Esophagus squamous epithelium (tissue), 5 donors: ENCODE data around the gene PAF1. TPM values are rescaled to one million over a fixed set of nuclear protein-coding genes. Genes with fewer than 3 reads are reported as not detected.

ENCODE experiments used
- DNase-seq: peaks from one replicate; lab custom pipeline; 2025; lab: John Stamatoyannopoulos, UW
- H3K27ac ChIP-seq, 4 donors: fragments of 200-600 bp; sonication (generic); one replicate each; pipeline ENCODE4 v1.5.1; 2016 to 2019; ENCODE audit warnings: mild to moderate bottlenecking in 1 of 4
- H3K27me3 ChIP-seq, 4 donors: fragments of 200-600 bp; sonication (generic); 1 replicate in 3 of 4; 2 replicates in 1 of 4; pipeline versions ENCODE4 v1.5.1 to v1.6.0; 2017 to 2021; ENCODE audit warnings: antibody characterized with exemption in 1 of 4
- H3K36me3 ChIP-seq, 3 donors: fragments of 200-600 bp; sonication (generic); one replicate each; pipeline ENCODE4 v1.5.1; 2016 to 2019
- H3K4me1 ChIP-seq, 3 donors: fragments of 200-600 bp; sonication (generic); one replicate each; pipeline ENCODE4 v1.5.1; 2017 to 2019
- H3K4me3 ChIP-seq, 4 donors: fragments of 200-600 bp; sonication (generic); 1 replicate in 3 of 4; 2 replicates in 1 of 4; pipeline ENCODE4 v1.5.1; 2016 to 2019; ENCODE audit warnings: mild to moderate bottlenecking in 2 of 4, moderate library complexity in 1 of 4
- H3K9me3 ChIP-seq, 3 donors: fragments of 200-600 bp; sonication (generic); one replicate each; pipeline ENCODE4 v1.5.1; 2016 to 2019
- CTCF ChIP-seq, 6 experiments: fragments of 450-650 bp in 4 of 6; fragments of 200-600 bp in 2 of 6; sonication (generic) in 2 of 6; IDR thresholded peaks; one replicate each; pipeline ENCODE4 v1.5.1; 2016 to 2019; ENCODE audit warnings: antibody characterized with exemption in 6 of 6, mild to moderate bottlenecking in 4 of 6, moderate library complexity in 4 of 6
- POLR2A ChIP-seq, 4 donors: fragments of 450-650 bp; IDR thresholded peaks; one replicate each; pipeline ENCODE4 v1.6.1; 2017; ENCODE audit warnings: antibody characterized with exemption in 4 of 4, mild to moderate bottlenecking in 4 of 4, moderate library complexity in 3 of 4
- WGBS, 2 donors: methylation state at CpG; one replicate each; pipeline ENCODE4 v1.1.5; 2018; 5-methylcytosine and 5-hydroxymethylcytosine counted together
- intact Hi-C: fragments of 100-400 bp; cut with DNase I; formaldehyde crosslinking; loops from one replicate; pipeline ENCODE4 v1.15.0; 2022
- total RNA-seq, 4 donors: library from RNA; depleted of rRNA; stranded (reverse); fragments of >200 nt; gene quantifications; one replicate each; pipeline ENCODE4 v1.1.0, GENCODE V29; 2016
- donor health status: DM: yes; HTN: yes; CAD: no.

The PAF1 gene
- total RNA-seq, 4 donors from 2014 or later, result 35.4 to 53.6 (median 38.1) TPM

DNA sequence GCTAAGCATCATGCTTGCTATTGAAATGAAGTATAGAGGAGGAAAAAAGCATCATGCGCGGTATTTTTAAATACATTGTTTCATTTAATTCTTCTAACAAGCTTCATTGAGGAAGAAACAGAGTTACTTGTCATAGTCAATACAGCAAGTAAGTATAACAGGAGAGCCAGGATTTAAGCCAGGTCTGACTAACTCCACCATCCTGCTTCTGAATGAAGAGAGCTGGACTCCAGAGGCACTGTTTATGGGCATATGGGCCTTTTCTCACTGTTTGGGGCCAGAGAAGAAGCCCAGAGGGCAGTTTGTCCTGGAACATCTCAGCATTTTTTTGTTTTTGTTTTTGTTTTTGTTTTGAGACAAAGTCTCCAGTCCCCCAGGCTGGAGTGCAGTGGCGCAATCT is 40.8 kb downstream of the PAF1 start:
- TF ChIP-seq POLR2A (IDR thresholded peaks at IDR 0.05) (no peak), CTCF (IDR thresholded peaks at IDR 0.05) (no peak)
- DNase-seq, result no peak
- Histone ChIP-seq H3K36me3 (peaks cover 0 to 89% (median 10%) of the 10 kb centered on the region in 3 donors), H3K27ac (peak overlapping the region in 2 of 4 donors; percentile 18 to 40), H3K27me3 (no peaks in the 10 kb centered on the region), H3K4me3 (no peak overlapping the region), H3K4me1 (peaks cover 1 to 75% (median 5%) of the 10 kb centered on the region in 3 donors), H3K9me3 (no peaks in the 10 kb centered on the region)
- 94 to 96% methylated on average over 3 of the region's 3 CpGs for WGBS, 2 donors
- intact Hi-C loops, result no loop called here

DNA sequence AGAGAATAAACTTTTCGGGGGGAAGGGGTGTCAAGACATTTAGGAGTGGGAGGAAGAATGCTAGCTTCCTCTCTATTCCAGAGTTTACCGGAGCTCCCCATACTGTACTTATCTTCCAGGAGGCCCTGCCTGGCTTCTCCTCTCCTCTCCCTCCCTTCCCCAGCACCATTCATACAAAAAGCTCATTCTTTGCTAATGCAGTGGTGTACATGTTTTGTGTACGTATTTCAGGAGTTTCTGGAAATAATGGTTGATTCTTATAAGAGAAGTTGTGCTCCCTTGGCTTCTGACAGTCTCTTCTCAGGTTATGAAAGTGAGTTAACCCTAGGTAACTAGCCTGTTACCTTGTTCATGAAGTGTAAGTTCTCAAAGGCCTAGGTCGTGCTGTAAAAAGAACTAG is 41.6 kb downstream of the PAF1 start:
- intact Hi-C loops, result no loop called here
- Histone ChIP-seq H3K27me3 (no peaks in the 10 kb centered on the region), H3K27ac (peak overlapping the region in 3 of 4 donors; percentile 18 to 40 (median 22)), H3K4me3 (no peak overlapping the region), H3K36me3 (peaks cover 0 to 85% (median 4%) of the 10 kb centered on the region in 3 donors), H3K4me1 (peaks cover 4 to 84% (median 11%) of the 10 kb centered on the region in 3 donors), H3K9me3 (no peaks in the 10 kb centered on the region)
- TF ChIP-seq POLR2A (IDR thresholded peaks at IDR 0.05), result no peak
- no peak for TF ChIP-seq CTCF (IDR thresholded peaks at IDR 0.05)
- WGBS, 2 donors, result 92% methylated on average over 4 of the region's 4 CpGs
- no peak for DNase-seq

DNA sequence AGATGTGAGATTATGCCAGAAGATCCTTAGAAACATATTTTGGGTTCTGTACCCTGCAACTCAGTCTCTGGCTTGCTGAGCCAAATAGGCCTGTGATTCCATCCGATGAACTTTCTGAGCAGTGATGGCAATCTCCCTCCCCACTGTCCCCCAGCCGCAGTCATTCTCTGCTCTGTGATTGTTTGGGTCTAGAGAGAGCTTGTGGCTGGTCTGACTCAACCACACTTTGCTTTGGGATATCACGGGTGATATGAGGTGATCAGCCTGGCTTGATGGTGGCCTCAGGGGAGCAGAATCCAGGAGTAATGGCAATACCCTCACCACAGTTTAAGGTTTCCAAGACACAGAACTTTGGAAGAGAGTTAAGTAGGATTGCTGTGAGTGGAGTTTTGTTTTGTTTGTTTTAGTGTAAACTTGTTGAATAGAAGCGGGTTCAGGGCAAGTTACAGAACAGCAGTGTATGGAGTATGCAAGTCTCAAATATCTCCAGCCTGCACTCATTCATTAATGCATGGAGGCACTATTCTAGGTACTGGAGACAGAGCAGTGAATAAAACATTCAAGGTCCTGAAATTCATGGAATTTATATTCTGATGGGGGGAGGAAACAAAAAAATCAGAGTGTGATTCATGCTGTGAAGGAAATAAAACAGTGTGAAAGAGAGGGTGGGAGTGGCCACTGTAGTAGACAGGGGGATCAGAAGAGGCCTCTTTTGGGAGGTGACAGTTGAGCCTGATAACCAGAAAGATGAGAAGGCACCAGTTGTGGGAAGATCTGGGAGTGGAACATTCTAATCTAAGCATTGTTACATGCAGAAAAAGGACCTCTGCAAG is 43.4 kb downstream of the PAF1 start:
- H3K4me3 ChIP-seq, result no peak overlapping the region
- H3K27ac ChIP-seq, result peak overlapping the region in 2 of 4 donors; percentile 18 to 40
- intact Hi-C loops, result no loop called here
- no peaks in the 10 kb centered on the region for H3K9me3 ChIP-seq
- H3K27me3 ChIP-seq, result no peaks in the 10 kb centered on the region
- TF ChIP-seq CTCF (IDR thresholded peaks at IDR 0.05) (no peak), POLR2A (IDR thresholded peaks at IDR 0.05) (no peak)
- WGBS, 2 donors, result 87 to 100% methylated on average over 4 of the region's 4 CpGs
- DNase-seq, result no peak
- peaks cover 14 to 88% (median 23%) of the 10 kb centered on the region in 3 donors for H3K4me1 ChIP-seq
- peaks cover 0 to 67% (median 4%) of the 10 kb centered on the region in 3 donors for H3K36me3 ChIP-seq

- Histone ChIP-seq H3K4me3 (no peak overlapping the region), H3K27me3 (no peaks in the 10 kb centered on the region), H3K9me3 (no peaks in the 10 kb centered on the region), H3K27ac (peak overlapping the region in 1 of 4 donors; percentile 3), H3K4me1 (peaks cover 18 to 76% (median 25%) of the 10 kb centered on the region in 3 donors), H3K36me3 (peaks cover 0 to 53% (median 4%) of the 10 kb centered on the region in 3 donors)
- DNase-seq, result no peak
- 88 to 100% methylated on average over 1 of the region's 1 CpG for WGBS, 2 donors
- intact Hi-C loops, result no loop called here
- TF ChIP-seq CTCF (IDR thresholded peaks at IDR 0.05) (no peak), POLR2A (IDR thresholded peaks at IDR 0.05) (no peak)
Observed at GRCh38 chr19:39345956-39346355, 45.0 kb downstream of the PAF1 start.
